ENCODE data around the gene PRTN3.

PRTN3 gene, protein sequence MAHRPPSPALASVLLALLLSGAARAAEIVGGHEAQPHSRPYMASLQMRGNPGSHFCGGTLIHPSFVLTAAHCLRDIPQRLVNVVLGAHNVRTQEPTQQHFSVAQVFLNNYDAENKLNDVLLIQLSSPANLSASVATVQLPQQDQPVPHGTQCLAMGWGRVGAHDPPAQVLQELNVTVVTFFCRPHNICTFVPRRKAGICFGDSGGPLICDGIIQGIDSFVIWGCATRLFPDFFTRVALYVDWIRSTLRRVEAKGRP

DNA sequence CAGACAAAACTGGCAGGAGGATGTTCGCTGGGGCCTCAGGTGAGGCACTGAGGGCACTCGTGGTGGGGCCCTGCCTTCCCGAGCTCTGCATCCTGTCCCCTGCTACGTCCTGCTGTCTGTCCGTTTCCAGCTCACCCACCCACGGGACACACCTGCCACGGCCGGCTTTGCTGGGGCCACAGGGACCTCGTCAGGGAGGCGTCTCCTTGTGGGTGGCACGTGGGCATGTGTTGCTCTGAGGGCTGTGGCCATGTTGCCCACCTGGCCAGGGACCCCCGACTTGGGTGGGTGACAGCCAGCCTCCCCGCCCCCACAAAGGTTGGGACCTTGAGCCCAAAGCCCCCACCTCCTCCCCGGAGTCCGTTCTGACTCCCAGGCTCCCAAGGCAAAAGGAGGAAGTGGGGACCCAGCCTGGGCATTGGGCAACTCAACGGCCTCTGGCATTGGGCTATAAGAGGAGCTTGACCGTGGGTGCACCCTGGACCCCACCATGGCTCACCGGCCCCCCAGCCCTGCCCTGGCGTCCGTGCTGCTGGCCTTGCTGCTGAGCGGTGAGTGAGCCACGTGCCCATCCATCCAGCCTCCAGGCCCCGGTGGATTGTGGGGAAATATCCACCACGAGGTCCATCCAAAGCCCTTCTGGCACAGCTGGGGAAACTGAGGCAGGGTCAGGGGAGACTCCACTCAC lies at the start of gene PRTN3:
PRTN3 (plus strand) TSS at position 481 of the 688 bp plus-strand sequence; CDS start at position 491, 10 bp downstream.
- no peak for DNase-seq

DNA sequence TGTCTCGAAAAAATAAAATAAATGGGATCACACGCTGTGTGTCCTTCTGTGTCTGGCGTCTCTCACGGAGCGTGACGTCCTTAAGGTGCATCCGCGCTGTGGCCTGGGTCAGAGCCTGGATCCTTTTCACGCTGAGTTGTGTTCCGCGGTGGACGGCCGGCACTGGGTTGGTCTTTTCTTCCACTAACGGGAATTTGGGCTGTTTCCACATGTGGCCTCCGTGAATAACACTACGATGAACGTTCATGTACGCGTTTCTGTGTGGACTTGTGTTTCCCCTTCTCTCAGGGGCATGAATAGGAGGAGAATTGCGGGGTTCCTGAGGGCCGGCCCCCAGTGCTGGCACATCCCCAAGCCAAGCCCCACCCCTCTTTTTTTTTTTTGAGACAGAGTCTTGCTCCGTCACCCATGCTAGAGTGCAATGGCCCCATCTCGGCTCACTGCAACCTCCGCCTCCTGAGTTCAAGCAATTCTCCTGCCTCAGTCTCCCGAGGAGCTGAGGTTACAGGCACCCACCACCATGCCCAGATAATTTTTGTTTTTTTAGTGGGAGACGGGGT lies 49.7 kb upstream of the PRTN3 start:
- DNase-seq: no peak

DNA sequence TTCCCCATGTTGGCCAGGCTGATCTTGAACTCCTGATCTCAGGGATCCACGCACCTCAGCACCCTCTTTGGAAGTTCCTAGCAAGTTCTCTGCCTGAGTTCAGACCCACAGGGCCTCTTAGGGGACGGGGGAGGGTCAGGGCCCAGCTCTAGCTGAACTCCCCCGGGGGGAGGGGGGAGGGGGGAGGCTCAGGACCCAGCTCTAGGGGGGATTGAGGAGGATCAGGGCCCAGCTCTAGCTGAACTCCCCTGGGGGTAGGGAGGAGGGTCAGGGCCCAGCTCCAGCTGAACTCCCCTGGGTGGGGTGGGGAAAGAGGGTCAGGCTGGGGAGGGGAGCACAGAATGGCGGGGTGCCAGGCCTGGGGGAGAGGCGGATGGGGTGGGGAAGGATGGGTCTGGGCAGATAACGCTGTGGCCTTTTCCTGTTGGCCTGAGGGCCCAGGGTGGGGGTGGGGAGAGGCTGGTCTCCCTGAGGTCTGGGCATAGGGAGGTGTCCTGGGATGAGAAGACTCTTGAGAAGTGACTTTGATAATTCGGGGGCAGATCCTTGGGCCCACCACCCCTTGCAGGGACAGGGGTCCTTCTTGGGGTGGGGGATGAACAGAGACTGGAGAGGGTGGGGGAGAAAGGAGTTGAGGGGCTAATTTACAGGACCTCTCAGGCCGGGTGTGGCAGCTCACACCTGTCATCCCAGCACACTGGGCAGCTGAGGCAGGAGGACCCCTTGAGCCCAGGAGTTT lies 49.1 kb upstream of the PRTN3 start:
- no peak for DNase-seq

DNA sequence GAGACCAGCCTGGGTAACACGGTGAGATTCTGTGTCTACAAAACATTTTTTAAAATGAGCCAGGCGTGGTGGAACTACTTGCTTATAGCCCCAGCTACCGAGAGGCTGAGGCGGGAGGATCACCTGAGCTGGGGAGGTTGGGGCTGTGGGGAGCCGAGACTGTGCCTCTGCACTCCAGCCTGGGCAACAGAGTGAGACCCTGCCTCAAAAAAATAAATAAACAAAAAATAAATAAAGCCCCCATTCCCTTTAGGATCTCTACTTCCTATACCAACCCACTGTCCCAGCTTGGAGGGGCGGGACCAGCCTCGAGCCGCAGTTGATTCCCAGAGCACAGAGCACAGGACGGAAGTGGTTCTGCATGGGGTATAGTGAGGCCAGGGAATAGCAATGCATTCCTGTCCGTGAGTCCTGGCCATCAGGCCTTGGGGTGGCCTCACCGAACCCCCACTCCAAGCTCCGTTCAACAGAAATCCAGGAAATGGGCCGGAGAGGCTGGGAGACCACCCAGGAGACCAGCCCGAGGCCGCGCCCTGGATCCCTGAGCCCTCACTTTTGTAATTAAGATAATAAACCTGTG lies 48.4 kb upstream of the PRTN3 start:
- no peak for DNase-seq

DNA sequence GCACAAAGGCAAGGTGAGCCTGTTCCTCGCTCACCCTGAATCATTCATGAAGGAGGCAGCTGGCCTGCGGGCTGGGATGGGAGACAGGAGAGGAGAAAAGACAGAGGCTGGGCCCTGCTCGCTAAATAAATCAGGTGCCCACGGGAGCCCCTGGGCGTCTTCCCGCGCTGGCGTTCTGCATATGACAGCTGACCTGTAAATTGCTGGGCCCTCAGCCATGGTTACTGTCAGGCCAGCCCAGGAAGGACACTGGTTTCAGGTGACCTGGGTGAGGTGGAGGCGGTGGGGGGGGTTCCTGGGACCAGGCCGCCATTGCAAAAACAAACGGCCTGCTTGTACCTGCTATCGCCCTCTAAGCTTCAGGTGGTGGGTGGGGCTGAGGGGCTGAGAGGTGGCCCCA lies 47.0 kb upstream of the PRTN3 start:
- no peak for DNase-seq

DNA sequence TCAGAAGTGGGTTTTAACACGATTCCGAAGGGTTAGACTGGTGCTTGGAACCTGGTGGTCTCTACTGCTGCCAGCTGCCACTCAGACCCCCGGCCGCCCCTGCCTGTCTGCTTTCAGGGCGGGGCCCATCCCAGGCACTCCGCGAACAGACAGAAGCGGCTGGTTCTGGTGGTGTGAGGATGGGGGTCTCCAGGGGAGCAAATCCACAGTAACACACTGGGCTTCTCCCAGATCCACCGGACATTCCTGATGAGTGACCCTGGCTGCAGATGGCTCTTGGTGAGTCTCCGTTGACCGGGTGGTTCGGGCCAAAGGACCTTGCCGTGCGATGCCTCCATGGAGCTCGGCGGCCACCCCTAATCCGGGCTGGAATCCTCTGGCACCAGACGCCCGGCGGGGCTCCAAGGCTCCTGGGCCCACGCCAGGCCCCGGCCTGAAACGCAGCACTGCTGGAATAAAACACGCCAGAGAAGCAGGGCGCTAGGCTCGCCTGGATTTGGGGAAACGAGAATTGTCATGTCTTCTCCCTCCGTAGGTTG lies 45.7 kb upstream of the PRTN3 start:
- DNase-seq: no peak

DNA sequence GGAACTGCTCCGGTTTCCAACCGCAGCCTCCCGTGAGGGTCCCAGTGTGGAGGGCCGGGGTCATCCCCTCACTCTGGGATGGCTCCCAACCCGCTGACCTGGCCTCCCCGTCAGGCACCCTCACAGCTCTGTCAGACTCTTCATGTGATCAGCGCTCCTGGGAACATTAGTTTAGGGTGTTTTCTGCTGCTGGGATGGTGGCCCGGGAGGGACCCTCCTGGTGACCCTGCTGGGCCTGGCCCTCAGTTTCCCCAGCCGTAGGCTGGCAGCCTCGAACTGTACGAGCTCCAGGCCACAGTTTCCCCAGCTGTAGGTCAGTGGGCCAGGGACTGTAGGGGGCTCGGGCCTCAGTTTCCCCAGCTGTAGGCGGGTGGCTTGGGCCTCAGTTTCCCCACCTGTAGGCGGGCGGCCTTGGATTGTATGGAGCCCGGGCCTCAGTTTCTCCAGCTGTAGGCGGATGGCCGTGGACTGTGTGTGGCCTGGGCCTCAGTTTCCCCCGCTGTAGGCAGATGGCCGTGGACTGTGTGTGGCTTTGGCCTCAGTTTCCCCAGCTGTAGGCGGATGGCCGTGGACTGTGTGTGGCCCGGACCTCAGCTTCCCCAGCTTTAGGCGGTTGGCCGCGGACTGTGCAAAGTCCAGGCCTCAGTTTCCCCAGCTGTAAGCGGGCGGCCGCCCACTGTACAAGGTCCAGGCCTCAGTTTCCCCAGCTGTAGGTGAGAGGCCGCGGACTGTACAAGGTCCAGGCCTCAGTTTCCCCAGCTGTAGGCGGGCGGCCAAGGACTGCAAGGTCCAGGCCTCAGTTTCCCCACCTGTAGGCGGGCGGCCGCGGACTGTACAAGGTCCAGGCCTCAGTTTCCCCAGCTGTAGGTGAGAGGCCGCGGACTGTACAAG lies 44.9 kb upstream of the PRTN3 start:
- DNase-seq: no peak

DNA sequence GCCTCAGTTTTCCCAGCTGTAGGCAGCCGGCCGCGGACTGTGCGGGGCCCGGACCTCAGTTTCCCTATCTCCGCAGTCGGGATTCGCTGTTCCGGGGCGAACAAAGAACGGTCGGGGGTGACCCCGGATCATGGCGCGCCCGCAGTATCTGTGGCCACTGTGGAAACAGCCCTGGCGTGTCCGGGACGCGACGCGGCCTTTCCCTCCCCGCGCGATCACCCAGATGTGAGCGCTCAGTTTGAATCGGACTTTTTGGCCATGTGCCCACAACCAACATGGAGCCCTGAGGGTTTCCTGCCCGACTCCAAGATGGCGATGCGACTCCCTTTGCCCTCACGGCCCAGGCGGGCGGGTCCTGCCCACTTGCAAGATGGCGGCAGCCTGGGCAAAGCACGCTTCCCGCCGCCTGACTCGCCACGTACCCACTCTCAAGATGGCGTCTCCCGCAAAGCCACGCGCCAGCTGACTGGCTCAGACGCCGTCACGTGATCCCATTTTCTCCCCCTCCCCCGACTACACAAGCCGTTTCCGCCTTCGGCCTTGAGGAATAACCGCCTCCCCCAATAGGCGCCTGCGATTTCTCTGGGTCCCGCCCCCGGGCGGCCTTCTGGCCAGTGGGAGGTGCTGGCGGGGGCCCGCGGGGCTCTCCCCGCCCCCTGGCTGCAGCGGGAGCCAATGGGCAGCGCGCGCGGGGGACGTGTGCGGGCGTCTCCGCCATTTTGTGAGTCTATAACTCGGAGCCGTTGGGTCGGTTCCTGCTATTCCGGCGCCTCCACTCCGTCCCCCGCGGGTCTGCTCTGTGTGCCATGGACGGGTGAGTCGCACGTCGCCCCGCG lies 43.9 kb upstream of the PRTN3 start, which contains the start of gene PTBP1:
PTBP1 (plus strand) TSS at position 761 of the 836 bp plus-strand sequence; CDS start at position 807, 46 bp downstream.
- DNase-seq: peak; percentile 98

DNA sequence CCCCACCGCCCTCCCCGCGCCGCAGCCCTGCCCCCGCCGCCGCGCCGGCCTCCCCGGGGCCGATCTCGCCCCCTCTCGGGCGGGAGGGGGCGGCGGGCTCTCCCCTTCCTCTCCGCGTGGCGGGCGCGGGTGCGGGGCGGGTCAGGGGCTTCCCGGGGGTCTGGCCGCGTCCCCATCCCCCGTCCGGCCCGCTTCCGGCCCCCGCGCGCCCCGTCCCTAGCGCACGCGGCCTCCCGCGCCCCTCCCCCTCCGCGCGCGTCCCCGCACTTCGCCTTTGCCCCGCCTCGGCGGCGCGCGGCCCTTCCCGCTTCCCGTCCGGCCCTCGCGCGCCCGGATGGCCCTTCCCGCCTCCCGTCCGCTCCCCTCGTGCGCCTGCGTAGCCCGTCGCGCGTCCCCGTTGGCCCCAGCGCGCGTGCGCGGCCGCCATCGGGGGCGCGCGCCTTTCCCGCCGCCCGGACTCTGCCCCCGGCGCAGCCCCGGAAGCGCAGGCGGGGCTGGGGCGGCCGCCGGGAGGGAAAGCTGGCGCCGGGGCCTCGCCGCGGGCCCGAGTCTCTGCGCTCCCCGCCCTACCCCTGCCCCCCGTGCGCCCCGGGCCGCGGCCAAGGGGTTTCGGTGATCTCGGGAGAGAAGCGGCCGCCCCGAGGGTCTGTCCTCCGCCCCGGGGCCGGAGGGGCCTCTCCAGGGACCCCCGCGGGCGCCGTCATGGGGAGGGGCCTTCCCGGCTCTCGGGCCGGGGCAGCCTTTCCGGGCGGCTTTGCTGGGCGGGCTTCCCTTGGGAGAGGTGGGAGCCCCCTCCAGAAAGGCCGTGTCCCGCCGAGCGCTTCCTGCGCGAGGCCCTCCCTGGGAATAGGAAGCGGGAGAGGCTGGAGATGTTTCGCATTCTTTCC lies 43.0 kb upstream of the PRTN3 start:
- peak; percentile 82 for DNase-seq

DNA sequence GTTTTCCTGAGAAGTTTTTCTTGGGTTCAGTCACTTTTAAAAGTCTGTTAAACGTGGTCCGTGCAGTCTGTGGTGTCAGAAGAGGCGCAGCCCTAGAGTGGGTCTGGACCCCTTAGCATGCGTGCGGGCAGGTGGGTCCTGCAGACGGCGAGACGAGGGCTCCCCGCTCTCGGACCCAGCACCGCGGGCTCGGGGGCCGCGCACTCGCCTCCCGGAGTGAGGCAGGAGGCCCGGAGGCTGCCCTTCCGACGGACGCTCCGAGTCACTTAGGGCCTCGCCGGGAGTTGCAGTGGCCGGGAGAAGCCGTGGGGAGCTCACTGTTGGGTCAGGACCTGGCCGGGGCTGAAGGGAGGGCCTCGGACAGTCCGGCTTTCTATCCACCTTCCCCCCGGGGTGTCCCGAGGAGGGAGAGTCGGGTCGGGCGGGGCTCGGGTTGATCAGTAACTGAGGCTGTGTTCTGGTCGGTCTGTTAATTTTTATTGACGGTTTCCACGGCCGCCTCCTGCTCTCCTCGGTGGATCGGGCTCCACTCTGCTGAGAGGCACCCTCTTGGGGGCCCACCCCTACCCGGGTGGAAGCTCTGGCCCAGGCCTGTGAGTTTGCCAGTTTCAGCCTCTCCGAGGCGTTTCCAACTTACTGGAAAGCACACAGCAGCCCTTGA lies 42.3 kb upstream of the PRTN3 start:
- DNase-seq: no peak

DNA sequence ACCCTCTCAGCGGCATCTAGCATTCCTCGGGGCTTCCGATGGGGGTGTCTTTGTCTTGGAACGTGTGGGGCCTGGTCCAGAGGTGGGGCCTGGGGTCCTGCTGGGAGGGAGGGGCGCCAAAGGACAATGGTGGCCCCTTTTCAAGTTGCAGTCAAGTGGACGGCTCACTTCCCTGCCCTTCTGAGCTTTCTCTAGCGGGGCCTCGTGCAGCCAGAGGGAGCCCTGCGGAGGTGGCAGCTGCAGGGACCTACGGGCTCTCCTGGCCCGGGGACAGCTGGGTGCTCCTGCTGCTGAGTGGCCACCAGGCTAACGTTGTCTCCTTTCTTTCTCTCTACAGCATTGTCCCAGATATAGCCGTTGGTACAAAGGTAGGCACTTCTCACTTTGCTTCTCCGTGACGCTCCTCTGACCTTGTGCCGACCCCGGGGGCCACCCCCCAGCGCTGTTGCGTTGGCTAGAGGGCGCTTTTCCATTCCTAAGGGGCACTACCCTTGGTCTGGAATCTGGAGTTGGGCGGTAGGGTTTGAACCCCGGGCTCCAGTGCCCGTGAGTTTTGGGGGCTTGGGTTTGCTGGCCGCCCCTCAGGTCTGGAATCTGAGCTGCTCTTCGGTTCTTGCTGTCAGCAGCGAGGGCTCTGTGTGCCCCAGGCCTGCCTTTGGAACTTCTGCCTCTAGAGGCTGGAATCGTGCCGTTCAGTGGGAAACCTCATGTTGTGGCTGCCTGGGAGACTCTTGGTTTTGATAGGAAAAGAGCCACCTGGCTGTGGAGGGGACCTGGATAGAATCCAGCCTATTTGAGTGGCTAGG lies 41.5 kb upstream of the PRTN3 start:
- DNase-seq: no peak

DNA sequence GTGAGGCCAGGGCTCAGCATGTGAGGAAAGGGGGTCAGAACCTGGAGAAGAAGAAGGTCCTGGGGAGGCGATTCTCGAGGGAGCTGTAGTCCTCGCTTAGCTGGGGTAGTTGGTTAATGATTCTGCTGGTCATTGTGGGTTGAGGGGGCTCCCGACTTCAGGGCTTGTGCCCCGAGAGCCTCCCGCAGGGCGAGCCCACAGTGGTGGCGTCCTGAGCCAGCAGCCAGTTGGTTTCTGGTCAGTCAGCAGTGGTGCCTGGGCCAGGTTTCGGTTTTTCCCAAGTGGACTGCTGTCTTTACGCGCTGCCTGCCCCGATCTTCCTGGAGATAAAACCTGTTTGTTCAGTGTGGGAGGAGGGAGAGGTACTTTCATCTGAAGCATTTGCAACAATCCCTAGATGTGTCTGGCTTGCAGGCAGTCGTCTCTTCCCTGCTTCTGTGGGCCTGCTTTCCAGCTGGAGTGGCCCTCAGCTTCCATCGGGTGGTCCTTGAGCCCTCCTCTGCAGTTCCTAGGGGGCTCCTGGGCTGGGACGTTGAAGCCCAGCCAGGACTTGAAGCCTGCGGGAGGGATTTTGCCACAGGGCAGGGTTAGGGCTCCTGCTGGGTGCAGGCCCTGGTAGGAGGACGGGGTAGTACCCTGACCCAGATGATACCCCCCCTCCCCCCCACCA lies 40.3 kb upstream of the PRTN3 start:
- no peak for DNase-seq

DNA sequence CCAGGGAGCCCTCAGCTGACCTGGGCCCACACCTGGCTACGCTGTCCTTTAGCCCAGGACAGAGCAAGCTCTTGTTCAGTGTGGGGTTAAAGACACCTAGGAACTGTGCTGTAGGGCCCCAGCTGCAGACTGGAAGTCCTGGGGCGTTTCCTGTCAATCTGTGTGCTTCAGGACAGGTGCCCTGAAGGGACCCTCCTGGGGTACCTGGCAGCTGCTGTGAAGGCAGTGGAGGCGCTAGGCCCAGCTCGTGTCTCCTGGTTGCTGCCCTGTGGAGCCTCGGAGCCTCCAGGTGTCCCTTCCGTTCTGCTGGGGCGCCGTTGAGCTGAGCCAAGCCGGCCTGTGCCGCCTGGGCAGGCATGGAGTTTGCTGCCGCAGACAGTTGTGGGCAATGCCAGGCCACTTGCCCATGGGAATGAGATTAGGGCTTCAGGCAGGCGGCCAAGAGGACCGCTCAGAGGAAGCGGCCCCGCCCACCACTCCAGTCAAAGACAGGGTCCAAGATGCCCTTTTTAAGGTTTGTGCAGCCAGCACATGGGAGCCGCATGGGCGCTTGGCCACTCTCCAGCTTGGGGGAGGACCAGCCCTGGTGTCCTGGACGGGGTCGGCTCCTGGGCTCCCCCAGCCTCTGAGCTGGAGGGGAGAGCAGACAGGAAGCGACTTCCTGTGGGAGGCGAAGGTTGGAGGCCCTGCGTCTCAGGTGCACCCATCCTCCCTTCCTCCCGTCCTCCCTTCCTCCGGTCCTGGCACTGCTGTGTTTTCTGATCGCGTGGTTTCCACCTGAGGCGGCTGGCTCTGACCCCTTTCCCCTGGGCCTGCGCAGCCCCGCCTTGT lies 39.6 kb upstream of the PRTN3 start:
- no peak for DNase-seq

DNA sequence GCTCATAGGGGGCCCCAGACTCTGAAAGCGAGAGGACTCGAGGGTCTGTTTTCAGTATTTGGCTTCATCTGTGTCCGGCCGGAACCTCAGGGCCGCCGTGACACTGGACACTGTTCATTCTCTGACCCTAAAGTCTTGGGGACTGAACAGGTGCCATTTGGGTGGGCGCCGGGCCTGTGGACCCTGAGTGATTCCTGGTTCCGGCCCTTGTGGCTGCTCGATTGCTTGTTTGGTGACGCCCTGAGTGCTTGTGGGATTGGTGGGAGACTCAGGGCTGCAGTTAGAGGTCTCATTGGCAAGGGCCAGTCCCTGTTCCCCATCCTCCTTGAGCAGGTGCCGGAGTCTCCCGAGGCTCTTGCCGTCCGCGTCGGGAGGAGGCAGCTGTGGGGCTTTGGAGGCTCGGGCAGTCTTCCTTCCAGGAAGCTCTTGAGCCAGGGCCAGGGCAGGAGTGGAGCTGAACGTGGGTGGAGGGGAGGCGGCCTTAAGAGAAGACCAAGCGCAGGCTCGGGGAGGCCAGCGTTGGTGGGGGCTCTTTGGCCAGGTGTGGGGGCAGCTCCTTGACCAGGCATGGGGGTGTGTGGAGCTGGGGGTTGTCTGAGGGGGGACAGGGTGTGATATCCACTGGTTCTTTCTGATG lies 38.8 kb upstream of the PRTN3 start:
- no peak for DNase-seq

DNA sequence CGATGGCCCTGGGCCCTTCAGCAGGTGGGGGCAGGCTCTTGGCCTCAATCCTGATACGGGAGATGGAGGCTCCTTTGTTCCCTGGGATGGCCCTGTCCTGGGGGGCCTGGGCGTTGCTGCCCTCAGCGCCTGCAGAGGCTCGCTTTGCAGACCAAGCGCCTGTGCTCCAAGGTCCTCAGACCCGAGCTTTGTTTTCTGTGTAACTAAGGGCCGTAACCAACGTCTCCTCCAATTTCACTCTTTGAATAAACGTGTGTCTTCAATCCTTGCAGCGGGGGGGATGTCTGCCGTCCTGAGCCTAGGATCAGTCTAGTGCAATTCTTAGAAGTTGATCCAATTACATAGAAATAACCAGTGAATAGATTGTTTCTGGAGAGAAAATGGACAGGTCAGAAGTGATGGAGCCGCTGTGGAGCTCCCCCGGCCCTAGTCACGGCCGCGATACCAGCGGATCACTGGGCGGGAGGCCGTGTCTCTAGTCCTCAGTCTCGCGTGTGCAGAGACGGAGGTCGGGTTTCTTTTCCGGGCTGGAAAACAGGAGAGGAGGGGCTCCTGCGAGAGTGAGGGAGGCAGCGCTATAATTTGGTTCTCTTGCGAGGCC lies 38.2 kb upstream of the PRTN3 start:
- DNase-seq: no peak

DNA sequence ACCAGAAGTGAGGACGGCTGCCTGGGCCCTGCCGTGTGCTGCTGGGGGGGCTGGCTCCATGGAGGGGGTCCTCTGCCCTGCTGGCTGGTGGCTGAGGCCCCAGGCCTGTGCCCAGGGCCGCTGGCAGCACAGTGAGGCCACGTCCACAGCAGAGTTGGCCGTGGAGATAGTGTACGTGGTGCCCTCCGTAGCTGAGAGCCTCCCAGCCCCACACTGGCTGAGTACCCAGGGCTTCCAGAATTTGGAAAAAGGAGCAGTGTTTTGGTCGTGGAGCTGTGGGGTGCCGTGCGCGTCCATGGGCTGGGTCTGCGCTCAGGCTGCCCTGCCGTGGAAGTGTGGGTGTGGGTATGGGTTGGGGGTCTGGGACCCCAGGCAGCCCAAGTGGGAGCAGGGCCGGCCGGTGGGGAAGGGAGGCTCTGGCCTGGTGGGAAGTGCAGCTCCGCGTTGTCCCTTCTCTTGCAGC lies 37.7 kb upstream of the PRTN3 start:
- DNase-seq: no peak
